GM19240 (cell line): ENCODE data around the gene PRSS37.
"Not testable (repeated sequence)": the region's sequence is repeated elsewhere in the genome, so short reads cannot be mapped to it uniquely, and the experiment has no call there.

Experiments used
- DNase-seq: peaks from one replicate; pipeline ENCODE4 v3.0.0; 2011; ENCODE audit warnings: low spot score; ENCODE audit not compliant: insufficient read length

The PRSS37 gene, protein sequence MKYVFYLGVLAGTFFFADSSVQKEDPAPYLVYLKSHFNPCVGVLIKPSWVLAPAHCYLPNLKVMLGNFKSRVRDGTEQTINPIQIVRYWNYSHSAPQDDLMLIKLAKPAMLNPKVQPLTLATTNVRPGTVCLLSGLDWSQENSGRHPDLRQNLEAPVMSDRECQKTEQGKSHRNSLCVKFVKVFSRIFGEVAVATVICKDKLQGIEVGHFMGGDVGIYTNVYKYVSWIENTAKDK

DNA sequence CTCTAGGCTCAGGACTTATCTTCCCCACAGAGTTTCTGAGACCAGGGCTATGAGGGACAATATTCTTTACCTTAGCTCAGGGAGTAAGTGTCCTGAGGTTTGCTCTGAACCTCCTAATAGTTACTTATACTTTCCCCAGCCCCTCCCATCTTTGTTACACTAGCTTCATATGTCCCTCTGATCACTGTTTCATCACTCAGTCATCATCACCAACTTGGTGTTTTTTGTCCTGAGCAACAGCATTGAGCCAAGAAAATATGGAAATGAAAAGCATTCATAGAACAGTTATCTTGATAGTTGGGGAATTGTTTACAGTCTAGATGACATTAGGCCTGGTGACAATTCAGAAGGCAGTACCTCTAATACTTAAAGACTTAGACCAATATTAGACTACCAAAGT is at the start of gene PRSS37:
TSS of gene PRSS37 (minus strand) at position 101 of the 400 bp plus-strand sequence. CDS start 436 bp downstream, outside the sequence.
- DNase-seq = no peak

DNA sequence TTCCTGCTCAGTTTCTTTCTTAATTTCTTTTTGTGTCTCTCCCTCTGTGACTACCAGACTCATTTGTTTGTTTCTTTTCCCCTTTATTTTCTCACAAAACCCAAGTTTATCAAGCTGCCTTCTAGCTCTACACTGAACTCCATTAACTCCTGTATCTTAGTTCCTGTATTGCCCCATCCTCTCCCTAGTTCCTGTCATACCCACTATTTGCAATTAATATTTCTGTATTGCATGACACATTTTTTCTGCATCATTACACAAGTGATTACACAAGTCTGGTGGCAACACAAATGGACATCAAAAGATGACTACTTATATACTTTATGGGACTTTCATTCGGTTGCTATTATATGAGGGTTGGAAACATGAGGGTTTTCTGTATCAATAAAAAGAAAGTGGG is 48.0 kb upstream of the PRSS37 start:
- DNase-seq = no peak

DNA sequence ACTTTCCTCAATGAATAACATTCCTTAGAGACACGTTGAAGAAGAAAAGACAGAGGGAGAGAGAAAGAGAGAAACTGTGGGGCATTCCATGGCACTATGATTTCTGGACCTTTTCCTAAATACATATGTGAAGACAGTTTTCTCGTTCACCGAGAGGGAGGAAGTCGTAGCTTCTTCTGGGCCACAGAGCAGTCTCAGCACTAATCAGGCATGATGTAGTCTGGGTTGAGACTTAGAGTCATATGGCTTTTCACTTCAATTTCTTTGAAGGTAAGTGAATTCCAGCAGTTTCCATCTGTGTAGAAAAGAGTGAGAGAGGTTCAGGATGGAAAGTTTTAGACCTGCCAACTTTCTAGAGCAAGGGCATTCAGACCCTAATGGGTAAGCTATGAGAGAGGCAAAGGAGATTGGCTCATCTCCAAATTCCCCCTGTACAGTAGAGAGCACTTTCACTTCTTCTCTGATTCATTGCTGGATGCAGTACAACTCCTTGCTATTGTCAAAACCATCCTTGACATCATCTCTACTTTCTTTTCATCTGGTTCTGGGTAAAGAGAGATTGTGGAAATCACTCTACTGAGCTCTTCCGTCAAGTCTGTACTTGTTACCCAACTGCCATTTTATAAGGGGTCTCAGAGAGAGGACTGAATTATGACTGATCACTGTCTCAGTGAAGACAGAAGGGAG is 43.4 kb upstream of the PRSS37 start:
- no peak for DNase-seq

DNA sequence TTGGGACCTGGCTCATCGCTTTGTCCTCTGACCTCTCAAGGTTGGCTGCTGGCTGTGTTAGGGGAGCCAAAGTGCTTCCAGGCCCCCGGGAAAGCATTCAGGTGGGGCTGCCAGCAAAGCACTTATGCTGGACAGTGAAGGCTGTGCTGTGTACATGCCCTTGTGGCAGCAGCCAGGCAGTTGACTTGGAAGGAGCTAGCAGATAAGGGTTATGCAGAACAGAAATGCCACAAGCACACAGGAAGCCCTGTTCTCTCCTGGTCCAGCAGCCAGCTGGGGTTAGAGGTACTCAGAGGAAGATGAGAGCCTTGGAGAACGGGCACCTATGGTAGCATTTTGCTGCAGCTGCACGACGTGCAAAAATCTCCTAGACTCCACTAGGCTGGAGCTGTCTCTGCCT is 39.7 kb upstream of the PRSS37 start:
- DNase-seq = no peak

DNA sequence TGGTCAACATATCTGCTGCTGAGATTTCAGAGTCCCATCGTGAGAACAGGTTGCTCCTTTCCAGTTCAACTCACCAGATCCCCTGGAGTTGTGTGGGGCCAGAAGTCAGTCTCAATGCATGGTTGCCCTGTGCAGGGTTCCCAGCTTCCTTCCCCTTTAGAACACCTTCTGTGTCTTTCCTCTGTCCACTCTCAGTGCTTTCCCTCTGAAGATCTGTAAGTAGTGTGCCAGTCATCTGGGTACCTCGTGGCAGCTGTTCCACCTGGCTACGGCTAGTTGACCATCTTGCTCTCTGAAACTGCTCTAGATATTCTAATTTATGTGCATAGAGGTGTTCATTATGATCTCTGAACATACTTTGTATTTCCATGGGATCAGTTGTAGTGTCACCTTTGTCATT is 36.1 kb upstream of the PRSS37 start:
- no peak for DNase-seq

DNA sequence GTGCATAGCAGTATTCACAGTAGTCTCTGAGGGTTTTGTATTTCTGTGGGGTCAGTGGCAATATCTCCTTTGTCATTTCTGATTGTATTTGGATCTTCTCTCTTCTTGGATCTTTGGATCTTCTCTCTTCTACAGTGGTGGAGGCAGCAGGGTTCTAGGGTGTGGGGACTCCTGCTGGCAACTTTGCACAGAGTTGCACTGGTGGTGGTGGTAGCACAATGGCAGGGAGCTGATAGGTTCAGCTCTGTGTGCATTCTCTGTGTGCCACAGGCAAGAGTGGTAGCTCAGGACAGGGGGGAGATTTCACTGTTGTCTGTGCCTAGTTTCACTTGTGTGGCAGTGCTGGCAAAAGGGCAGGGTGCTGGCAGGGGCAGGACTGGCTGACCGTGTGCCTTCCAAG is 35.1 kb upstream of the PRSS37 start:
- no peak for DNase-seq

DNA sequence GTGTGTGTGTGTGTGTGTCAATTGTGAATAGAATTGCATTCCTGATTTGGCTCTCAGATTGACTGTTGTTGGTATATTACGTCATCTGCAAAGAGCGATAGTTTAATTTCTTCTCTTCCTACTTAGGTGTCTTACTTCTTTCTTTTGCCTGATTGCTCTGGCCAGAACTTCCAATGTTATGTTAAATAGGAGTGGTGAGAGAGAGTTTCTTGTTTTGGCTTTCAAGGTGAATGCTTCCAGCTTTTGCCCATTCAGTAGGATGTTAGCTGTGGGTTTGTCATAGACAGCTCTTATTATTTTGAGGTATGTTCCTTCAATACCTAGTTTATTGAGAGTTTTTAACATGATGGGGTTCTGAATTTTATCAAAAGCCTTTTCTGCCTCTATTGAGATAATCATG is 34.2 kb upstream of the PRSS37 start:
- no peak for DNase-seq

DNA sequence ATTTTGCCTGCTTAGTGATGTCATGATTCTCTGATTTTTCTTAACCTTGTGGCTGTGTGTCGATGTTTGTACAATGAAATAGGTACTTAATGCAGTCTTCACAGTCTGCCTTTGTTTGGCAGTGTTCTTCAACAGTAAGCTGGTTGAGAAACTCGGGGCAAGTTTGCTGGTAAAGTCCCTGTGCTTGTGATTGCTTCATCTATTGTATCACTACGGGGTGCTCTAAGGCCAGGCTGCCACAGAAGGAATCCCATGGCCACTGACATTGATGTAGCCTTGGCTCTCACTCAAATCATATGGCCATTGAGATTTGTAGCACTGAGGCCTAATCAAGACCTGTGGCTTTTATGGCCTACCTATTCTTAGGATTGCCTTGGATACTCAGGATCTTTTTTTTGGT is 33.5 kb upstream of the PRSS37 start:
- DNase-seq = no peak

DNA sequence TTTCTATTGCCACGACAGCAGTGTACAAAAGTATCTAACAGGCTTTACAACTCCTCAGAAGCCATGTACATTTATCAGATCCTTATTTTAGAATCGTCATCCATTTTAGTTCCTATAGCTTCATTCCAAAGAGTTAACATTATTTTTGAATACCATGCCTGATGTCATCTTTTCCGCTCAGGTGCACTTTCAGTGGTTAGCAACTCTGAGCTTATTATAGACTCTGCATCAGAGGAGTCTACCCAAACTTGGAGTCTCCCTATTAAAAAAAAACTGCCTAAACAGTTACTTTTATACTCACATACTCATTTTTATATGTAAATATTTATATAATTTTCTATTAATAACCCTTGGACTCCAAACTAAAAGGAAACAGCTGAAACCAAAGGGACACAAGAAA is 31.6 kb upstream of the PRSS37 start:
- DNase-seq = no peak

DNA sequence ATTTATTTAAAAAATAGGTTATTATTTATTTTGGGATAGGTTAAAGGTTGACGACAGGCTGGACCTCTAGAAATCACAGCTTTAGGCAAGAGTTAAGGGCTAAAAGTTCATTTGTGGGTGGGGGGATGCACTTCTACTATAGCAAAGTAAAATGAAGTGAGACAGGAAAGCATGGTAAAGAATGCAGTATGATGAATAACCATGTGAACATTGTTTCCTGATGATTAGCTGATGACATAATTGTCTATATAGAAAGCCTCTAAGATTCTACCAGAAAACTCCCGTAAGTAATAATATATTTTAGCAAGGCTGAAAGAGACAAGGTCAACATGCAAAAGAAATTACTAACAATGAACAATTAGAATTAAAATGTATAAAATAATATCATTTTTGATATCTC is 25.7 kb upstream of the PRSS37 start:
- DNase-seq = no peak

DNA sequence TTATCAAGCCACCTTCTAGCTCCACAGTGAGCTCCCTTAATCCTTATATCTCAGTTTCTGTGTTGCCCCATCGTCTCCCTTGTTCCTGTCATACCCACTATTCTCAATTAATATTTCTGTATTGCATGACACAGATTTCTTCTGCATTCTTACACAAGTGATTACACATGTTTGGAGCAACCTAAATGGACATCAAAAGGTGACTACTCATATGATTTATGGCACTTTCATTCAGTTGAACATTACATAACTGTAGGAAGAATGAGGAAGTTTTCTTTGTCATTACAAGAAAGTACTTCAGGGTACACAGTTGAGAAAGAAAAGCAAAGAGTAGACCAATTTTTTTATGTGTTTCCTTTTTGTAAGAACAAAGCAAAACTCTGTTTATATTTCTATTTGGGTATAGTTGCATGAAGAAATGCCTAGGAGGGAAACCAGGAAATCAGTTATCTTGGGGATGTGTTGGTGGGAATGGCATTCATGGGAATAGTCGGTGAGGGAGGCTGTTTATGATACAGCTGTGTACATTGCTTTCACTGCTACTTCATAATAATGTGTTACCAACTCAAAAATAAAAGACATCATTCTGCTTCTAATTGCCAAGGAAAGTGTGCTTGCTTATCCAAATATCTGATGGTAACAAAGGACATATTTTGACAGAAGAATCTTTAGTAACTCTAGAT is 23.6 kb upstream of the PRSS37 start:
- DNase-seq = no peak

DNA sequence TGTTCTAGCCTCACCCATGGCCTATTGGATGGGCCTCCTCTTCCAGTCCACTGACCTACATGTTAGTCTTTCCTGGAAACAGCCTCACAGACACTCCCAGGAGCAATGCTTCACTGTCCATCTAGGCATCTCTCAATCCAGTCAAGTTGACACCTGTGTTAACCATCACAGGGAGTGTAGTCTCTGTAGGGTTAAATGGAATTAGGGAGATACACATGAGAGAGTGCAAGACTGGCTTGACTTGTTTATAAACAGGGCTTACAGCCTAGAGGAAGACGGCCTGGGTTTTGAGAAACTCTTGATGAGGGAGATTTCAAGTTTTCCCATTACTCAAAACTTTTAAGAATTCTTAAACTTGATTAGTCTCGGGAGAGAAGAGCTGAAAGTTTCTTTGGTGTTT is 18.9 kb upstream of the PRSS37 start:
- no peak for DNase-seq

DNA sequence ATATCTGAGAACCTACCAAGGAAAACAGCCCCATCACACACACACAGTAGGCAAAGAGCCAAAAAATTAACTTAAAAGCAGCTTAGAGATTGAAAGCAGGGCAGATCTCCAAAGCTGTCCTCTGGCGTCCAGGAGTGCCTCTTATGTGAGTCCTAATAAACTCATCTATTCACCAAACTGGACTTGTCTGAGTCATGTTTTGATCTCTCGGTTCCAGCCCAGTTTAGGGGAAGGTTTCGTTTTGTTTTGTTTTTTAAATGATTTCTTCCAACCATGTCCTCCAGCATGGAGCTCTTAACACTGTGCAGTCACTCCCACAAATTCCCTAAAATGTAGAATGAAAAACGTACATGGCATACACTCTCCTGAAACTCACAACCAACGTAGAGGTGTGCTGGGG is 6.7 kb upstream of the PRSS37 start:
- no peak for DNase-seq

DNA sequence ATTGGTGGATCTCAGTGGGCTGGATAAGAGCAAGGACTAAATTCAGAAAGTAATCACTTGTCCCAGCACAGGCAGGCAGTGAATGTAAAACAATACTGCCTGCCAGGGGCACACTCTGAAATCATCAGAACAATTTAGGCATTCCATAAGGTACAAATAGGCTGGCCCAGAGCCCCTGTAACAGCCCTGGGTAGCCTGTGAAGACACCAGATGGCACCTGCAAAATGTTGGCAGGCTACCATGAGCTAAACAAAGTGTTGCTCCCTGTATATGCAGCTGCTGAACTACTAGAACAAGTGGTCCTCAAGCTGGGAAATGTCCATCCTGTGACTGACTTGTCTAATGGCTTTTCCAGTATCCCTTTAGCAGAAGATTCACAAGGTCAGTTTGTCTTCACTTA is 3.0 kb upstream of the PRSS37 start:
- no peak for DNase-seq

DNA sequence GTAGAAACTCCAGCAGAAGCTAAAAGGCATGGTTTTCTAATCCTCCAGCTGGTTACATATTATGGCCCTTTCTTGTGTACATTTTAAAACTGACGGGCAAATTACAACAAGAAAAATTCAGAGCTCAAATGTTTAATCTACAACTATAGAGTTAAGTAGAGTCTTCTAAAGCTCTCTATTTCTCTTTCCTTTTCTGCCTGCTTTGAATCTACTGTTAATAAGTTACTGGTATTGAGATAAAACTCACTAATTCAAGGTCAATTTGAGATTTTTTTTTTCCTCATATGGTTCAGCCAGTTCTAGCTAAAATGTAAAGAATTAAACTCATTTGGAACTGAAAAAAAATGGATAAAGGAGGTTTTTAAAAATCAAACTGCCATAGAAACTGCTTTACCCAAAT is 1.6 kb upstream of the PRSS37 start:
- no peak for DNase-seq

DNA sequence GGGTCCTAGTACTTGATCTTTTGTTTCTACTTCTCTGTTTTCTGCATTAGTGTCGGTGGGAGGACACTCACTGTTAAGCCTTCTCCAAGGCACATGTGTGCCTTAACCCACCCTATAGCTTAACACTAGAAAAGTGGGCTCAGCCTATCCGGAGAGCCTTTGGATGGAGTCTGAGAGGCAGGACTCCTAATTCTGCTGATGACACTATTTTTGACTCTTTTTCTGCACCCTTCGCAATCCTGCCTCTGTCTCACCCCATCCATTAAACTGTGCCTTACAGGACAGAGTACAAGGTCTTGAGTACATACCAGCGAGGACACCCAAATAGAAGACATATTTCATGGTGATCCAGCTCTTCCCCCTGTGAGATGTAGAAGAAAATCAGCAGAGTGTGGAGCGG is 577 bp downstream of the PRSS37 start:
- no peak for DNase-seq

DNA sequence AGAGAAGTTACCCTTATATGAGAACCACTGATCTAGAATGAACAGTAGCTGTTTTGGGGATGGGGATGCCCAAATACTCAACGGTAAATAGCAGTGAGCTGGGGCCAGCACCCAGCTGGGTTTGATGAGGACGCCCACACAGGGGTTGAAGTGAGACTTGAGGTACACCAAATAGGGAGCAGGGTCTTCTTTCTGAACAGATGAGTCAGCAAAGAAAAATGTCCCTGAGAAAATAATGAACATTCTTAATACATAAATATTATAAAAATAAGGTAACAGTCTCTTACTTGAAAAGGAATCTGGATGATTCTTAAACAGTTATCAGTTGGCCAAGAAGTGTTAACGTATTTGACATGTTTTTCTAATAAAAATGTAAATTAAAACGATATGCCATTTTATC is 2.0 kb downstream of the PRSS37 start:
- no peak for DNase-seq

DNA sequence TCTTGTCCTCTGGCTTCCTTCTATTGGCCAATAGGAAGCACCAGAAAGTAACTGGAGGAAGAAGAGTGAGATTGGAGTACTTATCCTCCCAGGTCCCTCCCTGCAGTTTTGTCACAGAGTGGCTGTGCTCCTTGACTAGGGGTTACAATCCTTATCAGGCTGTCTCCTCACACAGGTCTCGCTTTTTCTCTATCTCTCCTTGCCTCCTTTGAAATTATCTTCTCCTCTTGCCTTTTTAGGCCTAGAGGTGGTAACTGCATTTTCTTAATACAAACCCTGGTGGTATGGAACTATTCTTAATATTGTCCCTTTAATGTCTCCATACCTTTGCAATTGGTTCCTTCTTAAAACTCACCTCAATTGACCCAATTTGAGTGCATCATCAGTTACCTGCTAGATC is 2.7 kb downstream of the PRSS37 start:
- no peak for DNase-seq

DNA sequence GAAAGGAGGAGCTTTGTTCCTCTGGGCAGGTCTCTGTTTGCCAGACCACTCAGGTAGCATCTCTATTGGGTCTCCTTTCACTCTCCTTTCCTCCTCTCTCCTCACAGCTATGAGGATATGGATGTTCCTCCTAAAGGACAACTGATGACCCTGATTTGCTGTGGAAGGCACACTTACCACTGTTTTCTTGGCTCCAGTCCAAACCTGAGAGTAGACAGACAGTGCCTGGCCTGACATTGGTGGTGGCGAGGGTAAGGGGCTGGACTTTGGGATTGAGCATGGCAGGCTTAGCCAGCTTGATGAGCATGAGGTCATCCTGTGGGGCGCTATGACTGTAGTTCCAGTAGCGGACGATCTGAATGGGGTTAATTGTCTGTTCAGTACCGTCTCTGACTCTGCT is 3.6 kb downstream of the PRSS37 start:
- no peak for DNase-seq

DNA sequence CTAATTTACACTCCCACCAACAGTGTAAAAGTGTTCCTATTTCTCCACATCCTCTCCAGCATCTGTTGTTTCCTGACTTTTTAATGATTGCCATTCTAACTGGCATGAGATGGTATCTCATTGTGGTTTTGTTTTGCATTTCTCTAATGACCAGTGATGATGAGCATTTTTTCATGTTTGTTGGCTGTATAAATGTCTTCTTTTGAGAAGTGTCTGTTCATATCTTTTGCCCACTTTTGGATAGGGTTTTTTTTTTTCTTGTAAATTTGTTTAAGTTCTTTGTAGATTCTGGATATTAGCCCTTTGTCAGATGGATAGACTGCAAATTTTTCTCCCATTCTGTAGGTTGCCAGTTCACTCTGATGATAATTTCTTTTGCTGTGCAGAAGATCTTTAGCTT is 18.9 kb downstream of the PRSS37 start:
- not testable (repeated sequence) for DNase-seq

DNA sequence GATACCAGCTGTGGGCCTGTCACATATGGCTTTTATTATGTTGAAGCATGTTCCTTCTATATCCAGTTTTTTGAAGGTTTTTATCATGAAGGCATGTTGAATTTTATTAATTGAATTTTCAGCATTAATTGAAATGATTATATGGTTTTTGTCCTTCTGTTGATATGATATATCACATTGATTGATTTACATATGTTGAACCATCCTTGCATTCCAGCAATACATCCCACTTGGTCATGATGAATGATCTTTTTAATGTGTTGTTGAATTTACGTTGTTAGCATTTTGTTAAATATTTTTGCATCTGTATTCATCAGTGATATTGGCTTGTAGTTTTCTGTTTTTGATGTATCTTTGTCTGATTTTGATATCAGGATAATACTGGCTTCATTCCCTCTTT is 21.2 kb downstream of the PRSS37 start:
- no peak for DNase-seq

DNA sequence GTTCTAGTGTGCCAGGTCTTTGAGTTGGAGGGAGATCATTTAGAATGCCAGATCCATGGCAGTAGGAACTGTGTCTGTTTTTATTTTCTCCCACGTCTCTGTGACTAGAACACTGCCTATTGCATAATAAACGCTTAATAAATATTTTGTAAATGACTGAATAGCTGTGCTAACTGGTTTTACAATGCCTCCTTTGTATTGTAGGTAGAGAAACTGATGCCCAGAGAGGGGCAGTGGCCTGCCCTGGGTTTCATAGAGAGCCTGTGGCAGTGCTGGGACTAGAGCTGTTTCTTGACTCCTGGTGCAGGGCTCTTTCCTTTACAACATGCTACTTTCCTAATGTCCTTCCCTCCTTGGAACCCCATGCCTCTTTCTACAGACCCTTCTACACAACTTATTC is 48.8 kb downstream of the PRSS37 start:
- DNase-seq = no peak

DNA sequence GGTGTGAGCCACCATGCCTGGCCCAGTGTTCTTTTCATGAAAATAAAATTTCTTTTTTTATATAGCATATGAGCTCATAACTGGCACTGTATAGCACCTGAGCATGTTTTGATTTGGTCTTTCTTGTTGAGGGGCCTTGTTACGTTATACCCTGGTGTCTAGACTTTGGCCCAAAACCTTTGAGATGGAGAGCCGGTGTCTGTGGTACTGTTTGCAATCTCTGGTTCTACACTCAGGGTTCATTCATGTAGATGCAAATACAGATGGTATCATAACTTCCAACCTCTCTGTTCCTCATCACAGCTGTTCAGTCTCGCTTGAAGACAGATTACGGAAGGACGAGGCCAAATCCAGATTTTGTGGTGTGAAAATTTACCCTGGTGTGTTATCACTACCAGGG is 51.4 kb downstream of the PRSS37 start, which contains the start of gene TAS2R5:
TSS of gene TAS2R5 (plus strand) at position 301 of the 400 bp plus-strand sequence. CDS start 145 bp downstream, outside the sequence.
- no peak for DNase-seq
